WERI-Rb-1 (cell line): ENCODE measurements around the gene LRRC42.
"Not testable (repeated sequence)": the region's sequence is repeated elsewhere in the genome, so short reads cannot be mapped to it uniquely, and the experiment has no call there.

Experiments used
- DNase-seq: peaks from one replicate; pipeline ENCODE4 v3.0.0-alpha.2; 2020
- H3K27ac ChIP-seq: fragments of 250-450 bp; sonication (Bioruptor Pico); 2 replicates; pipeline ENCODE4 v1.5.1; 2020; ENCODE audit warnings: mild to moderate bottlenecking, moderate library complexity
- H3K27me3 ChIP-seq: fragments of 250-450 bp; sonication (Bioruptor Pico); 2 replicates; pipeline ENCODE4 v1.5.1; 2021; ENCODE audit warnings: mild to moderate bottlenecking, low read depth, moderate library complexity; ENCODE audit not compliant: insufficient read depth, severe bottlenecking
- H3K36me3 ChIP-seq: fragments of 250-450 bp; sonication (Bioruptor Pico); 2 replicates; pipeline ENCODE4 v1.5.1; 2020; ENCODE audit warnings: mild to moderate bottlenecking, moderate library complexity
- H3K4me3 ChIP-seq: 2 replicates; pipeline ENCODE4 v1.5.1; 2011; ENCODE audit warnings: low read depth, mild to moderate bottlenecking, control low read depth, low read length
- H3K9me3 ChIP-seq: fragments of 250-450 bp; sonication (Bioruptor Pico); 2 replicates; pipeline ENCODE4 v1.5.1; 2021; ENCODE audit warnings: mild to moderate bottlenecking, moderate library complexity; ENCODE audit not compliant: severe bottlenecking
- TF ChIP-seq, protein P1 (sequence below): IDR thresholded peaks from 2 replicates; pipeline ENCODE4 v1.5.1; 2011; ENCODE audit warnings: low read depth, mild to moderate bottlenecking, control low read depth, inconsistent platforms, low read length

LRRC42 gene

DNA sequence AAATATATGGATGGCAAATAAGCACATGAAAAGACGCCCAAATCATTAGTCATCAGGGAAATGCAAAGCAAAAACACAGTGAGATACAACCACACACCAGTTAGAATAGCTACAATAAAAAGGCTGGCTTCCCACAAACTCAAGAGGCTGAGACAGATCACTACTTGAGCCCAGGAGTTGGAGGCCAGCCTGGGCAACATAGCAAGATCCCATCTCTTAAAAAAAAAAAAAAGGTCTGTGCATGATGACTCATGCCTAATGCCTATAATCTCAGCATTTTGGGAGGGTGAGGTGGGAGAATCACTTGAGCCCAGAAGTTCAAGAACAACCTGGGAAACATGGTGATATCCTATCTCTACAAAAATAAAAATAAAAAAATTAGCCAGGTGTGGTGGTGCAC is 52.1 kb downstream of the LRRC42 start:
- Histone ChIP-seq H3K36me3 (no peaks in the 10 kb centered on the region), H3K9me3 (no peaks in the 10 kb centered on the region), H3K4me3 (no peak overlapping the region), H3K27me3 (no peaks in the 10 kb centered on the region), H3K27ac (no peak overlapping the region)
- TF ChIP-seq, protein P1, sequence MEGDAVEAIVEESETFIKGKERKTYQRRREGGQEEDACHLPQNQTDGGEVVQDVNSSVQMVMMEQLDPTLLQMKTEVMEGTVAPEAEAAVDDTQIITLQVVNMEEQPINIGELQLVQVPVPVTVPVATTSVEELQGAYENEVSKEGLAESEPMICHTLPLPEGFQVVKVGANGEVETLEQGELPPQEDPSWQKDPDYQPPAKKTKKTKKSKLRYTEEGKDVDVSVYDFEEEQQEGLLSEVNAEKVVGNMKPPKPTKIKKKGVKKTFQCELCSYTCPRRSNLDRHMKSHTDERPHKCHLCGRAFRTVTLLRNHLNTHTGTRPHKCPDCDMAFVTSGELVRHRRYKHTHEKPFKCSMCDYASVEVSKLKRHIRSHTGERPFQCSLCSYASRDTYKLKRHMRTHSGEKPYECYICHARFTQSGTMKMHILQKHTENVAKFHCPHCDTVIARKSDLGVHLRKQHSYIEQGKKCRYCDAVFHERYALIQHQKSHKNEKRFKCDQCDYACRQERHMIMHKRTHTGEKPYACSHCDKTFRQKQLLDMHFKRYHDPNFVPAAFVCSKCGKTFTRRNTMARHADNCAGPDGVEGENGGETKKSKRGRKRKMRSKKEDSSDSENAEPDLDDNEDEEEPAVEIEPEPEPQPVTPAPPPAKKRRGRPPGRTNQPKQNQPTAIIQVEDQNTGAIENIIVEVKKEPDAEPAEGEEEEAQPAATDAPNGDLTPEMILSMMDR: no peak
- no peak for DNase-seq

DNA sequence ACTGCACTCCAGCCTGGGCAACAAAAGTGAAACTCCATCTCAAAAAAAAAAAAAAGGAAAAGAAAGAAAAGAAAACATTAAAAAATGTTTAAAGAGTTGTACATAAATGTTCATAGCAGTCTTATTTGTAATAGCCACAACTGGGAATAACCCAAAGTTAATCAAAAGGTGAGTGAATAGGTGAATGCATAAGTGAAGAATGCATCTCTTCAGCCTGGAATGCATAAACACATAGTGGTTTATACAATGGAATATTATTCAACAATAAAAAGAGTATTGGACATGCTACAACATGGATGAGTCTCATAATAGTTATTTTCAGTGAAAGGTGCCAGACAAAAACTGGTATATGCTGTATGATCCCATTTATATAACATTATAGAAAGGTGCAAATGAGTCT is 53.8 kb downstream of the LRRC42 start:
- H3K4me3 ChIP-seq: no peak overlapping the region
- H3K36me3 ChIP-seq: no peaks in the 10 kb centered on the region
- H3K27me3 ChIP-seq: no peaks in the 10 kb centered on the region
- H3K9me3 ChIP-seq: peaks cover 3% of the 10 kb centered on the region
- TF ChIP-seq, protein P1: no peak
- DNase-seq: no peak
- H3K27ac ChIP-seq: no peak overlapping the region

DNA sequence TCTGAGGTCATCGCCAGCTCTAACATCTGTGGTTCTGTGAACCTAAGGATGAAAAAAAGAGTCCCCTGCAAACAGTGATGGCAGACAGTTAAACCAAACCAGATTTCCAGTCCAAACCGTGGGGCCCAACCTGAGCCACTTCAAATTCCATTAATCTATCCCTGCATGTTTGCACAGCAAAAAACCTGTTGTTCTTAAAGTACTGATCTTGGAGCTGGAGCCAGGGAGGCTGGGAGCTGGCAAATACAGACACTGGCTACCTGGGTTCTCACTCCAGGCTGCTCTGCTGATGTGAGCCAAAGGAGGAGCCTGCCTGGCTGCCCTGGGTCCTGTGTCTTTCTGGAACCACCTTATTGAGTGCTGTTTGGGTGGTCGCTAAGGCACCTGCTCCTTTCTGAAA is 55.4 kb downstream of the LRRC42 start:
- Histone ChIP-seq H3K9me3 (peaks cover 3% of the 10 kb centered on the region), H3K36me3 (no peaks in the 10 kb centered on the region), H3K27ac (no peak overlapping the region), H3K27me3 (no peaks in the 10 kb centered on the region), H3K4me3 (no peak overlapping the region)
- TF ChIP-seq, protein P1: no peak
- DNase-seq: no peak

DNA sequence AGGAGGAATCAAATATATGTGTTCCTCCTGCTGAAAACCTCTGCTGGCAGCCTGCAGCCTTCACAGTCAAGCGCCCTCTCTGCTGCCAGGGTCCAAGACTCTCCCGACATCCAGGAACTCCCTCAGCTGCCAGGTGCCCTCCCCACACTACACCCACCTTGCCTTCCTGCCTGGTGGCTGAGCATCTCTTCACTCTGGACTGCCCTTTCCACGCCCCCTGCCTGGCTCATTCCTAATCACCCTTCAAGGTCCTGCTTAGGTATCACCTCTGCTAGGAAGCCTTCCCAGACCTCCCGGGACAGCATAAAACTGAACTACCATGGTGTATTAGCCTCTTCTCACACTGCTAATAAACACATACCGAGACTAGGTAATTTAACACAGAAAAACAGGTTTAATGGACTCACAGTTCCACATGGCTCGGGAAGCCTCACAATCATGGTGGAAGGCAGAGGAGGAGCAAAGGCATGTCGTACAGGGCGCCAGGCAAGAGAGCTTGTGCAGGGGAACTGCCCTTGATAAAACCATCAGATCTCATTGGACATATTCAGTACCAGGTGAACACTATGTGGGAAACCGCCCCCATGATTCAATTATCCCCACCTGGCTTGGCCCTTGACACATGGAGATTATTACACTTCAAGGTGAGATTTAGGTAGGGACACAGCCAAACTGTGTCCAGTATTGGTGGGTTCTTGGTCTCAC is 56.5 kb downstream of the LRRC42 start:
- H3K9me3 ChIP-seq: peaks cover 3% of the 10 kb centered on the region
- H3K27ac ChIP-seq: no peak overlapping the region
- no peak overlapping the region for H3K4me3 ChIP-seq
- H3K27me3 ChIP-seq: no peaks in the 10 kb centered on the region
- DNase-seq: no peak
- H3K36me3 ChIP-seq: no peaks in the 10 kb centered on the region
- TF ChIP-seq, protein P1: no peak

DNA sequence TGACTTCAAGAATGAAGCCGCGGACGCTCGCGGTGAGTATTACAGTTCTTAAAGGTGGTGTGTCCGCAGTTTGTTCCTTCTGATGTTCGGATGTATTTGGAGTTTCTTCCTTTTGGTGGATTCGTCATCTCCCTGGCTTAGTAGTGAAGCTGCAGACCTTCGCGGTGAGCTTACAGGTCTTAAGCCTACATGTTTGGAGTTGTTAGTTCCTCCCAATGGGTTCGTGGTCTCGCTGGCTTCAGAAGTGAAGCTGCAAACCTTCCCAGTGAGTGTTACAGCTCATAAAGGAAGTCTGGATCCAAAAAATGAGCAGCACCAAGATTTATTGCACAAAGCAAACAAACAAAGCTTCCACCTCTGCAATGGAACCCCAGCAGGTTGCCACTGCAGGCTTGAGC is 57.1 kb downstream of the LRRC42 start:
- no peaks in the 10 kb centered on the region for H3K27me3 ChIP-seq
- TF ChIP-seq, protein P1: no peak

DNA sequence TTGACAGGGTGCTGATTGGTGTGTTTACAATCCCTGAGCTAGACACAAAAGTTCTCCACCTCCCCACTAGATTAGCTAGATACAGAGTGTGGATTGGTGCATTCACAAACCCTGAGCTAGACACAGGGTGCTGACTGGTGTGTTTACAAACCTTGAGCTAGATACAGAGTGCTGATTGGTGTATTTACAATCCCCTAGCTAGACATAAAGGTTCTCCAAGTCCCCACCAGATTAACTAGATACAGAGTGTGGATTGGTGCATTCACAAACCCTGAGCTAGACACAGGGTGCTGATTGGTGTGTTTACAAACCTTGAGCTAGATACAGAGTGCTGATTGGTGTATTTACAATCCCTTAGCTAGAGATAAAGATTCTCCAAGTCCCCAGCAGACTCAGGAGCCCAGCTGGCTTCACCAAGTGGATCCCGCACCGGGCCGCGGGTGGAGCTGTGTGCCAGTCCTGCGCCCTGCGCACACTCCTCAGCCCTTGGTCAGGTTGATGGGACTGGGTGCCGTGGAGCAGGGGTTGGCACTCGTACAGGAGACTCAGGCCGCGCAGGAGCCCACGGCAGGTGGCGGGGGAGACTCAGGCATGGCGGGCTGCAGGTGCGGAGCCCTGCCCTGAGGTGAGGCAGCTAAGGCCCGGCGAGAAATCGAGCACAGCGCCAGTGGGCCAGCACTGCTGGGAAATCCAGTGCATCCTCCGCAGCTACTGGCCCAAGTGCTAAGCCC is 57.8 kb downstream of the LRRC42 start:
- not testable (repeated sequence) for H3K4me3 ChIP-seq, H3K9me3 ChIP-seq, H3K36me3 ChIP-seq, H3K27ac ChIP-seq, H3K27me3 ChIP-seq, DNase-seq

More for the DNA sequence above, 57.1 kb downstream of the LRRC42 start:
- DNase-seq: no peak
- Histone ChIP-seq H3K36me3 (no peaks in the 10 kb centered on the region), H3K27ac (no peak overlapping the region), H3K4me3 (no peak overlapping the region), H3K9me3 (peaks cover 3% of the 10 kb centered on the region)
